HG03097 (cell line): ENCODE measurements around the gene KIF17.

Source experiments
- ATAC-seq: cut with Tn5 transposase; IDR thresholded peaks from one replicate; pipeline ENCODE4 v1.9.1; 2021; ENCODE audit not compliant: unreplicated experiment, low FRiP score

KIF17 gene

DNA sequence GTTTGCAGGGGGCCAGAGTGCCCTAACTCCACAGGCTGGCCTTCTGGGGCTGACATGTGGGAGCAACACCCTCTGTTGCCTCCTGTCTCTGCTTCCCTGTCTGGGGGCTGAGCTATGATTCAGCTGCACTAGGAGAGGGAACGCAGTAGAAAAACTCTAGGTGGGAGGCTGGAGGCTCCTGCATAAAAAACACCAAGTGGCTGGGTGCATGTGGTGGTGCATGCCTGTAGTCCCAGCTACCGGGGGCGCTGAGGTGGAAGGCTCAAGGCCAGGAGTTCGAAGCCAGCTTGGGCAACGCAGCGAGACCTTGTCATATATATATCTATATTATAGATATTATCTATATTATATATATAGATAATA is 5.6 kb downstream of the KIF17 start:
- no peak for ATAC-seq

DNA sequence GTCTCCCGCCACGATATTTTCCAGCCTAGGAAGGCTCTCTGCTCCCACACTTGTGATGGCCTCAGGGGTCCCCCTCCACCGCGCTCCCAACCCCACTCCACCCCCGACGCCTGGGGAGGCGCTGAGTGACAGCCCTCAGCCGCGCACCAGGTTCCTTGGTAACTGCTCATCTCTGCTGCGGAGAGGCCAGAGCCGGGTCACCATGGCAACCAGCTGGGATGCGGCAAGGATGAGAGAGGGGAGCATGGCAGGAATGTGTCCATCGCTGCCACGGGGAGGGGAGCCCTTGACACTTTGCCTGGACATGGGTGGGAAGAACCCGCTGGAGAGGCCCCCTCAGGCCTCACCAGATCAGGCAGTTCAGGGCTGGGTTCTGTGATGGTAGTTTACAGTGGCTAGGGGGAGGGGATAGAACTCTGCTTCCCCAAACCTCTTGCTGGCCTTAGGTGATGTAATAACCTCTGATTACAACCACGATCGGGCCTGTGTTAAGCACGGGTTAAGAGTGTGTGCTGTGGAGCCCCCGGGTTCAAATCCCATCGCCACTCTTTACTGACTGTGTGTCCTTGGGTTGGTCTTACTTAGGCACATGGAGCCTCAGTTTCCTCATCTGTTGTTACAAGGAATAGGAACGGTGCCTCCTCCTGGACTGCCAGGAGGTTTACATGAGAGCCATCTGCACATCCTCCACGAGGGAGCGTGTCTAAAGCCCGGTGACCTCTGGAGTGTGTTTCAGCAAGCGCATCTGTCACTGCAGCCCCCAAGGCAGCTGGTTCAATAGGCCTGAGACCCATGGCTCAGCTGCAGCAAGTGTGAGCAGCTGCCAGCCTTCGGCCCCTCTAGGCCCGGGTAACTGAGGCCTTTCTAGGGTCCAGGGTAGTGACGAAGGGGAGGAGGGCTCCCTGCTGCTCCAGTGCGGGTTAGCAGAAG is 6.3 kb downstream of the KIF17 start:
- ATAC-seq, result no peak

DNA sequence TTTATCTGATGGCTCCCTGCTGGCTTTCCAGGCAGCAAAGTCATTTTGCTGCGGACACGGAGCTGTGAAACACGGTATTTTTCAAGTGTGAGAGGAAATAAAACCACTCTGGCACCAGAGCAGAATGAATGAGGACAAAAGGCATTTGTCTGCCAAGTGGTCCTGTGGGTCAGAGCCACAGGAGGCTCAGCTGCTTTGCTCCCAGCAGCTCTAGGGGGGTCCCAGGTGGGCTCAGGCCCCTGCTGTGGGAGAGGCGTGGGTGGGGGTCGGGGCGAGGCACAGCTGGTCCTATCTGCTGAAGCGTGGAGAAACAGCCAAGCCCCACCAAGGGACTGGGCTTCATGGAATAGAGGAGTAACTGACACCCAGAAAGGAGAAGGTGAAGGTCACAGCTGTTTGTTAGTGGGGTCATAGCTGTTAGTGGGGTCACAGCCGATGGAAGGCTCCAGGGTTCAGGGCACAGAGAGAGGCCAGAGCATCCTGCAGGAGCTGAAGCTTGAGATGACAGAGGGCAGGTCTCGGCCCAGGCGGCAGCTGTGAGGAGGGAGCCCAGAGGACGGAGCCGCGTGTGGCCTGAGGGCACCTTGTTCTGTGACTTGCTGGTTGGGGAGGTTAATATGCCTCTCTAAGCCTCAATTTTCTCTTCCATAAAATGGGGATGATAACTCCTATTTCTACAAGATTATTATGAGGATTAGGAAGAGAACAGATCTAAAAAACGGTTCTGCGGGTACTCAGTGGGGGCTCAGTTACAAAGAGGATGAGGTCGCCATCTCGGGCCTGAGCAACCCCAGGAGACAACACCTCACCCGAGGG is 7.1 kb downstream of the KIF17 start:
- ATAC-seq, result no peak

DNA sequence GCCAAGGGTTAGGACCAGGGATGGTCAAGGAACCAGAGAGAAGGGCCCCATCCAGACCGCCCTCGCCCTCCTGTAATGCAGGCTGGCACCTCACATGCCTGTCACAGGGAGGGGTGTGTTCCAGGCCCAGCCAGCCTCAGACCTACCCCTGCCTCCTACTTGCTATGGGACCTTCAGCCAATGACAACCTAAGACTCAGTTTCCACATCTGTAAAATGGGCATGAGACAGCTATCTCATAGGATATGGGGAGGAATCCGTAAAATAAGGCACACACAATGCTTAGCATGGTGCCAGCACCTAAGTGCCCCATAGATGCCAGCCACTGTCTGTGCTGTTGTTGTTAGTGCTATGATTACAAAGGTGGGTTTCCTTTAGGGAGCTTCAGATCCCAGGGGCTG is 7.9 kb downstream of the KIF17 start:
- ATAC-seq, result no peak

DNA sequence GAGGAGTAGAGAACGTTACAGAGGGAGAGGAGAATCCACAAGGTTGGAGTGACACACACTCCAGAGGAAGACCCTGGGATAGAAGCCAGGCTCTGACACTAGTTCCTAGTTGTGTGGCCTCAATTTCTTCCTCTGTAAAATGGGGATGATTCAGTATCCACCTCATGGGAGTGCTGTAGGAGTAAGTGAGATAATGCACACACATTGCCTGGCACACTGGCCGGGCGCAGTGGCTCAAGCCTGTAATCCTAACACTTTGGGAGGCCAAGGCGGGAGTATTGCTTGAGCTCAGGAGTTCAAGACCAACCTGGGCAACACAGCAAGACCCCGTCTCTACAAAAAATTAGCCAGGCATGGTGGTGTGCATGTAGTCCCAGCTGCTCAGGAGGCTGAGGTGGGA is 8.9 kb downstream of the KIF17 start:
- ATAC-seq, result no peak

DNA sequence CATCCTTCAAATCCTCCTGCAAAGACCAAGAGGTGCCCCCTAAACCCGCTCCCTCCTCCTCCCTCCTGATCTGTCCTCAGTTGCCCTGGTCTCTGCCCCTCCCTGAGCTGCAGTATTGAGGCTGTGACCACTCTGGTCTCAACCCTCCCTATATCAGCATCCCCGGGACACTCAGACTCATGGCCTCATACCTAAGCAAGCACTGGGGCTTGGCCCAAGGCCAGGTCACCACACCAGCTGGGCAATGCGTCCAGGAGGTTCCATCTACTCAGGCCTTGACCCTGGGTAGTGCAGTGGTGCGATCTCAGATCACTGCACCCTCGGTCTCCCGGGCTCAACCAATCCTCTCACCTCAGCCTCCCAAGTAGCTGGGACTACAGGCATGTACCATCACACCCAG is 9.8 kb downstream of the KIF17 start:
- ATAC-seq, result no peak

DNA sequence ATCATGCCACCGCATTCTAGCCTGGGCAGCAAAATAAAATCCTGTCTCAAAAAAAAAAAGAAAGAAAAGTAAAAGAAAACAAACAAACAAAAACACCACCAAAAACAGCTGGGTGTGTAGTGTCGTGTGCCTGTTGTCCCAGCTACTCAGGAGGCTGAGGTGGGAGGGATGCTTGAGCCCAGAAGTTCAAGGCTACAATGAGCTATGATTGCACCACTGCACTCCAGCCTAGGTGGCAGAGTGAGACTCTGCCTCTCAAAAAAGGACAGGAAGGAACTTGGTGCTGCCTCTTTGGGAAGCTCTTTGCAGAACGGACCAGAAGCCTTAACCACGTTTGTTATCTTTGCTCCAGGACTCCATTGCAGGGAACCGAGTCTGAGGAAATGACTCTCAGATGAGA is 11.0 kb downstream of the KIF17 start:
- no peak for ATAC-seq

DNA sequence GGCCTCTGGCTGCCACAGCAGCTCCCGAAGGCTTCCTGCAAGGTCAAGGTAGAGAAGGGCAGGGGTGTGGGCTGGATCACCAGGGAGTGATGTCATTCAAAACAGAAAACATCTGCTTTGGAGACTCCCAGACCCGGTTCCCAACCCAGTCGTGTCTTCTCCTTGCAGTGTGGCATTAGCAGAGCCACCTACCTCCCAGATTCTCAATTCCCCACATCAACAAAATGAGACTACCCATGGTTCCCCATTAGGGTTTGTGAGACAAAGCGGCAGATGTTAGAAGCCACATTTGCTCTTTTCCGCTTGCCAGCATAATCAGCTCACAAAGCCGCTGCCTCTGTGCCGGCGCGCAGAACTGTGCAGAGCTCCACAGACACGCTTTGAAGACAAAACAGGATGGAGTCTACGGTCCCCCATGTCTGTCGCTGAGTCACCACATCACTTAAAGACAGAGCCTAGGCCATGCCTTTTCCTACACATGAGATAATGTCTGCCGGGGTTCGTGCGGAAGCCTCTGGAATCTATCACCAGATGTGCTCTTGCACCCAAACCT is 12.5 kb downstream of the KIF17 start:
- no peak for ATAC-seq

DNA sequence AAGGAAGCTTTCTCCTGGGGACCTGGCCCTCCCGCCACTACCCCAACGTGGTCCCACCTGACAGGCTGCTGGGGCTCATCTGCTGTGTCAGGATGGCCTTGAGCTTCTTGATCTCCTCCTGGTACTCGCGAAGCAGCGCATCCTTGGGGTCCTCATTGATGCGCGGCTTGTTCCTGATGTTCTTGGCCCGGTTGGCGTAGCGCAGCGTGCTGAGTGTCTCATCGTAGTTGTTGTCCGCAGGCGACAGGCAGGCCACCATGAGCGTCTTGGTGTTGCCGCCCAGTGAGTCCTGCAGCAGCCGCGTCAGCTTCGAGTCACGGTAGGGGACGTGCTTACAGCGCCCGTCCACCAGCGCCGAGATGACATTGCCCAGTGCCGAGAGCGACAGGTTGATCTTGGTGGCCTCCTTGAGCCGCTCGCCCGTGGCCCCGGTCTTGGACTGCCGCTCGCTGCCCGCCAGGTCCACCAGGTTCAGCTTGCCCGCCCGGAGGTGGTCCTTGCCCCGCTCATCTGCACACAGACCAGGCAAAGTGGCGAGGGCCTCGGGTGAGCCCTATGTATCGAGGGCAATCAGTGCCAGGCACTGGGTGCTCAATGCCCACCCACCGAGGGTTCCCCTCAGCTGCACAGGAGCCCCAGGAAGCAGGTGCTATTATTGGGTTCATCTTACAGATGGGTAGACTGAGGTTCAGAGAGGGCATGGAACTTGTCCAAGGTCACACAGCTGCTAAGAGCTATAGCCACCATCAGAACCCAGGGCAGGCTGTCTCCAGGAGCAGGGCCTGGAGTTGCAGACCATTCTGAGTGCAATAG is 13.2 kb downstream of the KIF17 start:
- ATAC-seq, result no peak

DNA sequence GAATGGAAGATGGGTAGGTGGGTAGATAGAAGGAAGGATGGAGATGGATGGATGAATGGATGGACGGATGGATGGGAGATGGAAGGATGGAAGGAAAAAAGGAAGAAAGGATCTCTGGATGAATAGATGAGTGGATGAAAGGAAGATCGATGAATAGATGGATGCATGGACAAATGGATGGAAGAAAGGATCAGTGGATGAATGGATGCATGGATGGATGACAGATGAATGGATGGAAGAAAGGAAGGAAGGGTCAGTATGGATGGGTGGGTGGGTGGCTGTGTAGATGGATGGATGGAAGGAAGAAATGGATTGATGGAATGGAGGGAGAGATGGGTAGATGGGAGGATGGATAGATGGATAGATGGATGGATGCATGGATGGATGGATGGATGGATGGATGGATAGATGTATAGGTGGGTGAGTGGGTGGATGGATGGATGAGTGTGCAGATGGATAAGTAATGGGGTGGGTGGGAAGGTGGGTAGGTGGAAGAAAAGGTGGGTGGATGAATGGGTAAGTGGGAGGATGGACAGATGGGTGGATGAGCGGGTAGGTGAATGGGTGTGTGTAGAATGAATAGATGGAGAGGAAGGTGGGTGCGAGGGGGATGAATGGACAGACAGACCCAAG is 14.6 kb downstream of the KIF17 start:
- ATAC-seq, result no peak

DNA sequence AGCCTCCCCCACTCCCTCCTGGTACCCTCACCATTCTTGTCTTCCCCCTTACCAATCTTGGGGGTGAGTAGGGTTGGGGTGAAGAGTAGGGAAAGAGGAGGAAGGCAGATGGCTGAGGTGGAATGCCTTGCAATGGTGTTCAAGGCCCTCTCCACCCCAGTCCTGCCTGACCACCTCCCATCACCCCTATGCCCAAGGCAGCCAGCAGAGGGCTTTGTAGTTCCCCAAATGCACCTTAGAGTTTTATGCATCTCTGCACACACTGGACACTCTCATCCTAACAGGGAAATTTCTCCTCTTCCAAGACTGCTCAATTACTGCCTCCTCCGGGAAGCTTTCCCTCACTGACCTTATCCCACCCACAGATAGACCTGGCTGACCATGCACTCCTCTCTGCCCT is 15.4 kb downstream of the KIF17 start:
- ATAC-seq, result no peak

DNA sequence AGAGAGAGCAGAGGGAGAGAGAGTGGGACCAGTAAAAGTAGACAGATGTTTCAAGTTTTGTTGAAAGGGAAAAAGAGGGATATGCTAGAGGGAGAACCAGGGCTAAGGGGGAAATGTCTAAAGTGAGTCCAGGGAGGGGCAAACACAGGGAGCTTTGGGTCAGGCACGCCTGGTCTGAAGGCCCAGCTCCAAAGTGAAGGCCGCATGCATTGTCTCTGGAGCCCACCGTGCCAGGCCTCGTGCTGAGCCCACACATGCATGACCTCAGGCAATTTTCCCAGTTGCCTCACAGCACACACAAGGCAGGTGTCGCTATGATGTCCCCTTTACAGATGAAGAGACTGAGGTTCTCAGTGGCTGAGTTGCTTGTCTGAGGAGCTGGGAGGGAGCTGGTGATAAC is 16.0 kb downstream of the KIF17 start:
- no peak for ATAC-seq

DNA sequence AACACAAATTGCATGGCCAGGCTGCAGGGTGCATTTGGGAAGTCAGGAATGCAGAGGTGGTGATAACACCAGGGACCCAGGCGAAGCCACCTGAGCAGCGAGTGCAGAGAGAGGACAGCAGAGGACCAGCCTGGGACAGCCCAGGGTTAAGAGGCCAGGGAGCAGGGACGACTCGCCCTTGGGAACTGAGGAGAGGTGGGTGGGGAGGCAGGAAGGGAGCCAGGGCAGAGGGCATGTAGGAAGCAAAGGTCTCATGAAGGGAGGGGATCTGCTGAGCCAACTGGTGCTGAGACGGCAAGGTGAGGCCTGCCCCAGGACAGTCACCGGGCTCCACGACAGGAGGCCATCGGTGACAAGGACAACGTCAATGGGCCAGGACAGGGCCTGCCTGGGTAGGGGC is 16.4 kb downstream of the KIF17 start:
- no peak for ATAC-seq

DNA sequence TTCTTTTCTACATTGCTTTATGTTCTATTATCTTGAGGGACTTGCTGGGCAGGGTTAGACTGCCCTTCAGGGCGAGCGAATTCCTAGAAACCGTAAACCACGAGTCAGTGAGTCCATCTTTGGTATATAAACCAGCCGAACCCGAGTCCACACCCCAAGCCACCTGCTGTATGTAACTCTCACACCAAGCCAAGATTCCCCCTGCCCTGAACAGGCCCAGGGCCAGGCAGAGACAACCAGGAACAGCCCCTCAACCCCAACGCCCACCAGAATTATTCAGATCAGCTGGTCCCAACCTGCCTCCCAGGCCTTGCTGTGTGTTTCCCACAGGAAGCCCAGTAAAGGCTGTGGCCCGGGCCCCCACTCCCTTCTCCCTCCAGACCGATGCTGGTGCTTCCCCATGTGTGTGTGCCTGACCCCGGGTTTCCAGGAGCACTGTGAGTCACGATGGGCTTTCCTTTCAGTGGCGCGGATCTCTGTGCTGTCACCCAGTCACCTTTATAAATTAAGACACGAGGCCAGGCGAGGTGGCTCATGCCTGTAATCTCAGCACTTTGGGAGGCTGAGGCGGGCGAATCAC is 17.1 kb downstream of the KIF17 start:
- ATAC-seq, result no peak

DNA sequence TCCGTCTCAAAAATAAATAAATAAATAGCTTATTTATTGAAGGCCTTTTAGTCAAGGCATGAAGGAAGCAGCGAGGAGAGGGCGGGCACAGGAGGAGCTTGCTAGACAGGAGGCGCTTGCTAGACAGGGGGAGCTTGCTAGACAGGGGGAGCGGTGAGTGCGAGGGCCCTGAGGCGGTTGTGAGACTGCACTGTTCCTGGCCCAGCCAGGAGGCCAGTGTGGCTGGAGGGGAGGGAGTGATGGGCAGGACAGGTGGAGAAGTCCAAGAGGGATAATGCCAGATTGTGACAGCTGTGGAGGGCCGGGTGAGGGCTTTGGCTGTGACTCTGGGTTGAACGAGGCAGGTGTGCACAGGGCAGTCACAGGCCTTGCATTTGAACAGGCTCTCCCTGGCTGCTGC is 18.2 kb downstream of the KIF17 start:
- ATAC-seq, result no peak

DNA sequence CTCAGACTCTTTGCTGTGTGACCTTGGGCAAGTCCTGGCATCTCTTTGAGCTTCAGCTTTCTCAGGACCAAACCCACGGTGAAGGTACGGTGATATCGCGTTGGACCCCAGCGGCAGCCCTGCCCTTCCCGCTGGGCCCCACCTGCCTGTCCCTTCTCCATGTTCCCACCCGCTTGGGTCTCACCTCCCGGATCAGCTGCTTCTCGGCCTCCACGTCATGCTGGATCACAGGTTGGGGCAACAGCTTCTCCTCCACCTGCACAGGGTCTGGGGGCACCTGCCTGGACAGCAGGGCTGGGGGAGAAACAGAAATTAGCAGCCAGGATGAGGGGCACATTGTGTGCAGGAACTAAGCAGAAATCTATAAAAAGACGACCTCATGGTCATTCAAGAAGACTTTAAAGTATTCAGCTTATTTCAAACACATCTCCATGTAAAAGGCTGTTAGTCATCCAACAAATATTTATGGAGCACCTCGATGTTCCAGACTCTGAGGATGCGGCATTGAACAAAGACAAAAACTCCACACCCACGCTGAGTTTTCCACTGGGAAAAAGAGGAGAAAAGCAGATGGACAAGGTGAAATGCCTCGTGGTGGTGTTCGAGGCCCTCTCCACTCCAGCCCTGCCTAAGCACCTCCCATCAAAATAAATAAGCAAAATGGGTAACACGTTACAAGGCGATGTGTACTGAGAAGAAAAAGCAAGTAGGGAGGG is 19.5 kb downstream of the KIF17 start:
- no peak for ATAC-seq

DNA sequence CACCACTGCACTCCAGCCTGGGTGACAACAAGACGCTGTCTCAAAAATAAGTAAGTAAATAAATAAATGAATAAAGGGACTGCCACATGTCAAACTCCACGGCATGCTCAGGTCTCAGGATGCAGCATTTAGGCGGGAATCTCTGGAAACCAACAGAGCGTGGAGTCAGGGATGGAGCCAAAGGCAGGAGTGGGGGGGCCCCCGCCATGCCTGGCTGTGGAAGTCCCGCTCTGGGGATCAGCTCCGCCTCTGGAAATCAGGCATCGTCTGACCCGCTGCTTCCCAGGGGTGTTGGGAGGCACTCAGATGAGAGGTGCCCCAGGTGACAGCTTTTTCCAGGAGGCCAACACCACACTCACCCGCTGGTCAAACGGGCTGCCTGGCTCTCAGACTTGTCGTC is 20.2 kb downstream of the KIF17 start:
- no peak for ATAC-seq

DNA sequence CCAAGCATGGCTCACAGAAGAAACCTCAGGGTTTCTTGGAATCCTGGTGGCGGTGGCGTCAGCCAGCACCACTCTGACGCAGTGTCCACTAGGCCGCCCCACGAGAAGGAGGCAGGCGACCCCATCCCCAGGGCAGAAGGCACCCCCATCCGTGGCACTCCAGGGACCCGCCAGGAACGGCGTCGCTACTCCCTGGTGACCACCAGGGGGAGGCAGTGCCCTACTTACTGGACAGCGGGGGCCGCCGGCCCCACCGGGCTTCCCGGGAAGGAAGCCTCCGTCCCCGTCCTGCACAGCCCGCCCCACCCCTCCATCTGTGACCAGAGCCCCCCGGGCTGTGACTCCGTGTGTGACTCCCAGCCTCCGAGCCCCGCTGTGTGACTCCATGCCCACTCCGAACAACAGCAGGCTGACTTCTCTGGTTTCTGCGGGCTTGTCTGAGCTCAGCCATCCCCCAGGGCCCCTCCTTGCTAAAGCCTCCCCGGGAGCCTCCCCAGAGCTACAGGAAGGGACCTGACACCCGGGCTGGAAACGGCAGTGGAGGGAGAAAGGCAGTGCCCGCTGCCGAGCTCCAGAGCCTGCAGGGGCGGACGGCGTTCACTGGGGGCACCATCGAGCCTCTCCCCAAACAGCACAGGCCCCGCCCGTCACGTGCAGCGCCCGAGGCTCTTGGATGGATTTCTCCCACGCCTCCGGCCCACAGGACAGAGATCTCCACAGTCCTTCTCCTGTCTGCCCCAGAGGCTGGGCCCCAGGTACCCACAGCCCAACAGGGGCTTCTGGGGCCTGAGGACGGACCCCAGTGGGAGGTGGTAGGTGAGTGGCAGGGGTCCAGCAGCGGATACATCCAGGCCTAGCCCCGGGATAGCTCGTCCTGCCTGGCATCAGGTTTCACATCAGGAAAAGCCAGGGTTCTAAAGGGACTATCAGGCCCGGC is 21.1 kb downstream of the KIF17 start:
- no peak for ATAC-seq
